Measurements from ENCODE around the gene ABCC10.
"Not testable (repeated sequence)": the region's sequence is repeated elsewhere in the genome, so short reads cannot be mapped to it uniquely, and the experiment has no call there.

Gene ABCC10

GRCh38 chr6:43405354-43405753 lies 22.0 kb upstream of the ABCC10 start:
- DNase-seq (ENCODE audit: insufficient read length, low spot score): no peak
- no peak for FAIRE-seq

GRCh38 chr6:43407296-43407695 lies 20.0 kb upstream of the ABCC10 start:
- no peak for FAIRE-seq
- DNase-seq (ENCODE audit: insufficient read length, low spot score): no peak

DNA sequence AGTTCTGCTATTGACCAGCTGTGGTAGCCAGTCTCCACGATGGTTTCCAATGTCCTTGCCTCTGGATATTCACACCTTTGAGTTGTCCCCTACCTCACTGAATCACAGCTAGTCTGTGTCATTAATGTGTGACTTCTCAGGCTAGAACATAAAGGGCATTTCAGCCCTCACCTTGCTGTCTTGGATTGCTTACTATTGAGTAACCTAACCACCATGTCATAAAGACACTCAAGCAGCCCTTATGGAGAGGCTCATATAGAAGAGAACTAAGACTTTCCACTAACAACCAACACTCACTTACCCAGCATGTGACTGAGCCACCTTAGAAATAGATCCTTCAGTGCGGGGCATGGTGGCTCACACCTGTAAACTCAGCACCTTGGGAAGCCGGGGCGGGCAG lies 19.1 kb upstream of the ABCC10 start:
- FAIRE-seq (no peak), DNase-seq (ENCODE audit: insufficient read length, low spot score) (no peak)

GRCh38 chr6:43410776-43411175 lies 16.6 kb upstream of the ABCC10 start:
- not testable (repeated sequence) for FAIRE-seq

DNA sequence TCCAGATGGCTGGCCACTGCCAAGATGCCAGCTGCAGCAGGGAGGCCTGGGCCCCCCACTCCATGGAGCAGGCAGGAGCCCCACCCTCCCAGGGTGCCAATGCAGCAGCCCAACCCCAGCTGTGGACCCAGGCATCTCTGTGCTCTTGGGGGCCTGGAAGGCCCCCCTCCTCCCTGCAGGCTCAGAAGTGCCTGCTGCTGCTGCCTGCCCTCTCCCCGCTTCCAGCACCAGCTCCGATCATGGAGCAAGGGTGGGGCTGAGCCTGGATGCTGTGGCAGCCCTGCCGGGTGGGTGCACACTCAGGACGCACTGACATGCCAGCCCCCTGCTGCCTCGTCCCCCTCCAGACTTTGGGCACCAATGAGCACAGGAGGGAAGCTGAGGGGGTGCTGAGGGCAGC lies 14.8 kb upstream of the ABCC10 start:
- no peak for FAIRE-seq
- DNase-seq (ENCODE audit: insufficient read length, low spot score): no peak

More at GRCh38 chr6:43410776-43411175, 16.6 kb upstream of the ABCC10 start:
- DNase-seq (ENCODE audit: insufficient read length, low spot score): not testable (repeated sequence)

DNA sequence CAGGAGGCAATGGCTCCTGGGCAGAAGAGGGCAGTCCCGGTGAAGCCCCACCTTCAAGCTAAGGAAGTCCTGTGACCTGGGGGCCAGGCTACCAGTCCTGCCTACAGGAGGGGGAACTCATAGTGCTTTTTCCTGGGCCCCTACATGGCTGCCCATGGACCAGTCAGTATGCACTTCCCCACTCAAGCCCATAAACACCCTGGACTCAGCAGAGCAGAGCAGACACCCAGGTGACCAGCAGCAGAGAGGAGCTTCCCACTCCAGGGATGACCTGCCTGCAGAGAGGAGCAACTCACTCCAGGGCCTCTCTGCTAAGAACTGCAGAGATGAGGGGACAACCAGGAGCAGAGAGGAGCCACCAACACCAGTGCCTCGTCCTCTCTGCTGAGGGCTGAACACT lies 14.3 kb upstream of the ABCC10 start:
- FAIRE-seq: no peak
- DNase-seq (ENCODE audit: insufficient read length, low spot score): no peak

- FAIRE-seq; DNase-seq (ENCODE audit: insufficient read length, low spot score): not testable (repeated sequence)
Measured at GRCh38 chr6:43415275-43415674, 12.1 kb upstream of the ABCC10 start.

GRCh38 chr6:43416935-43417334 lies 10.4 kb upstream of the ABCC10 start:
- DNase-seq (ENCODE audit: insufficient read length, low spot score): no peak
- no peak for FAIRE-seq

- DNase-seq (ENCODE audit: insufficient read length, low spot score): no peak
- FAIRE-seq: no peak
Measured at GRCh38 chr6:43420012-43420709, 7.2 kb upstream of the ABCC10 start.

DNA sequence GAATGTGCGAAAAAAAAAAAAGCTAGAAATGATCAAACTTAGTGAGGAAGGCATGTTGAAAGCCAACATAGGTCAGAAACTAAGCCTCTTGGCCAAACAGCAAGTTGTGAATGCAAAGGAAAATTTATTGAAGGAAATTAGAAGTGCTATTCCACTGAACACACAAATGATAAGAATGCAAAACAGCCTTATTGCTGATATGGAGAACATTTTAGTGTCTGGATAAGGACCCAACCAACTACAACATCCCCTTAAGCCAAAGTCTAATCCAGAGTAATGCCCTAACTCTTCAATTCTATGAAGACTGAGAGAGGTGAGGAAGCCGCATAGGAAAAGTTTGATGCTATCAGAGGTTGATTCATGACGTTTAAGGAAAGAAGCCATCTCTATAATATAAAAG lies 5.5 kb upstream of the ABCC10 start:
- no peak for FAIRE-seq
- DNase-seq (ENCODE audit: insufficient read length, low spot score): no peak

- FAIRE-seq: not testable (repeated sequence)
Measured at GRCh38 chr6:43425083-43425482, 2.3 kb upstream of the ABCC10 start.

DNA sequence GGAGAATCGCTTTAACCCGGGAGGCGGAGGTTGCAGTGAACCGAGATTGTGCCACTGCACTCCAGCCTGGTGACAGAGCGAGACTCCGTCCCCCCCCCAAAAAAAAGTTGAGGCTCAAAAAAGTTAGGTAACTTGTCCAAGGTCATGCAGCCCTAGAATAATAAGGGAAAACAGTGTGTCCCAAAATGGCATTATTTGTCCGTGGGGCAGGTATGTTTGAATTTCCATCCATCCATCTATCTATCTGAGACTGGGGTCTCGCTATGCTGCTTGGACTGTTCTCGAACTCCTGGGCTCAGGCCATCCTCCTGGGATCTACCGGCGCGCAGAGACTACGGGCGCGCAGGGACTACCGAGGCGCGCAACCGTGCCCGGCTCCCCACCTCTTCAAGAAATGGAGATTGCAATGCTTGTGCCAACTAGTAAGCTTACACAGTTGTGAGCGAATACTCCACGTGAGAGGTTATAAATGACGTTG lies 374 bp upstream of the ABCC10 start:
- FAIRE-seq: no peak
- no peak for DNase-seq (ENCODE audit: insufficient read length, low spot score)

More at GRCh38 chr6:43425083-43425482, 2.3 kb upstream of the ABCC10 start:
- not testable (repeated sequence) for DNase-seq (ENCODE audit: insufficient read length, low spot score)

GRCh38 chr6:43428112-43428570 lies 800 bp downstream of the ABCC10 start:
- DNase-seq (ENCODE audit: insufficient read length, low spot score) (peak; percentile 24), FAIRE-seq (no peak)

- no peak for DNase-seq (ENCODE audit: insufficient read length, low spot score)
- no peak for FAIRE-seq
Measured at GRCh38 chr6:43428874-43429273, 1.5 kb downstream of the ABCC10 start.

- FAIRE-seq (no peak), DNase-seq (ENCODE audit: insufficient read length, low spot score) (no peak)
Measured at GRCh38 chr6:43432009-43432945, 4.9 kb downstream of the ABCC10 start.

DNA sequence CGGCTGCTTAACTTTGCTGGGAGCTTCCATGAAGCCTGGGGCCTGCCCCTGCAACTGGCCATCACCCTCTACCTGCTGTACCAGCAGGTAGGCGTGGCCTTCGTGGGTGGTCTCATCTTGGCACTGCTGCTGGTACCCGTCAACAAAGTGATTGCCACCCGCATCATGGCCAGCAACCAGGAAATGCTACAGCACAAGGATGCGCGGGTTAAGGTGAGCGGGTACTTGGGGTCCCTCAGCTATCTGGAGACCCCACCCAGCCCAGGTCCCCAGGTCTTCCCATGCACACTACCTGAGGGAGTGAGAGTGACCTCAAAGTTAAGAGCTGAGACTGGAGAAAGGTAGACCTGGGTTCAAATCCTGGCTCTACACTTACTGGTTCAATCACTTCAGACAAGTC lies 5.8 kb downstream of the ABCC10 start:
- no peak for DNase-seq (ENCODE audit: insufficient read length, low spot score)
- FAIRE-seq: no peak

GRCh38 chr6:43434001-43434840 lies 6.9 kb downstream of the ABCC10 start:
- DNase-seq (ENCODE audit: insufficient read length, low spot score) (no peak), FAIRE-seq (no peak)

- no peak for DNase-seq (ENCODE audit: insufficient read length, low spot score)
- no peak for FAIRE-seq
Measured at GRCh38 chr6:43434943-43435342, 7.6 kb downstream of the ABCC10 start.

DNA sequence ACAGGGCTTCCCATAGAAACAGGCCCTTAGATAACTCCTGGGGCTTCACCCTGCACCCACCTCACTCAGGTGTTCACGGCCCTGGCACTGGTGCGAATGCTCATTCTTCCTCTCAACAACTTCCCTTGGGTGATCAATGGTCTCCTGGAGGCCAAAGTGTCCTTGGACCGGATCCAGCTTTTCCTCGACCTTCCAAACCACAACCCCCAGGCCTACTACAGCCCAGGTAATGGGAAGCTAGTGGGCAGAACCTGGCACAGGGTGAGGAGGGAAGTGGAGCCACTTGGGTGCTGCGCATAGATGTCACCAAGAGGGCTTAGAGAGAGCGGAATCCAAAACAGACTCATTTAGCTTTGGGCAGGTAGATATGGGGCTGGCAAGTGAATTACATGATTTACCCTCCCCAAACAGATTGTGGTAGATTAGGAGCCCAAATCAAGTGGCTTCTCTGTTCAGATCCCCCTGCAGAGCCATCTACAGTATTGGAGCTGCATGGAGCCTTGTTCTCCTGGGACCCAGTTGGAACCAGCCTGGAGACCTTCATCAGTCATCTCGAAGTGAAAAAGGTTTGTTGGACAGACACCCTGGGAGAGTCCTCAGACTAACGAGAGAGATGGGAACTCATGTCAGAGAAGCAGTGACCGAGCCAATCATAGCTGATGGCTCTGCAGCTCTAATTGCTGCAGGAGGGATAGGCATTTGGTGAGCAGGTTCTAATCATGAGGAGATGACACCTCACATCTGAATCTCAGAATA lies 8.5 kb downstream of the ABCC10 start:
- FAIRE-seq (no peak), DNase-seq (ENCODE audit: insufficient read length, low spot score) (no peak)

All from HTR-8/SVneo (cell line).